Keratinocyte (primary cell): ENCODE measurements around the gene OPN1MW2.
"Not testable (repeated sequence)": the region's sequence is repeated elsewhere in the genome, so short reads cannot be mapped to it uniquely, and the experiment has no call there.

Experiments used
- CTCF ChIP-seq, 3 experiments: IDR thresholded peaks in 1 of 3; conservative IDR thresholded peaks in 1 of 3; optimal IDR thresholded peaks in 1 of 3; 2 replicates in 2 of 3; 3 replicates in 1 of 3; pipeline versions ENCODE3 to v1.5.1; 2011; ENCODE audit warnings: low read length in 3 of 3, mild to moderate bottlenecking in 3 of 3, moderate library complexity in 2 of 3, control low read depth in 1 of 3, inconsistent platforms in 1 of 3; ENCODE audit not compliant: insufficient read depth in 2 of 3; ENCODE audit errors: extremely low read depth in 1 of 3
- EZH2 ChIP-seq: IDR thresholded peaks from one replicate; pipeline ENCODE4 v1.6.1; 2012; ENCODE audit warnings: inconsistent platforms, mild to moderate bottlenecking, low read length, moderate library complexity

- not testable (repeated sequence) for TF ChIP-seq CTCF (optimal IDR thresholded peaks at IDR 0.05 in 1 of 3, IDR thresholded peaks at IDR 0.05 in 1 of 3, conservative IDR thresholded peaks at IDR 0.05 in 1 of 3; ENCODE audit: extremely low read depth in 1 of 3, insufficient read depth in 2 of 3, low read length in 3 of 3); EZH2
These were observed 37.3 kb upstream of the OPN1MW2 start, which contains the start of gene OPN1MW for GRCh38 chrX:154182296-154182695.
